Measurements from ENCODE around the gene UNC13C. TPM values are rescaled to one million over a fixed set of nuclear protein-coding genes. Genes with fewer than 3 reads are reported as not detected.

UNC13C gene
- total RNA-seq, 1 donor from 2014 or later: 3.7 TPM

DNA sequence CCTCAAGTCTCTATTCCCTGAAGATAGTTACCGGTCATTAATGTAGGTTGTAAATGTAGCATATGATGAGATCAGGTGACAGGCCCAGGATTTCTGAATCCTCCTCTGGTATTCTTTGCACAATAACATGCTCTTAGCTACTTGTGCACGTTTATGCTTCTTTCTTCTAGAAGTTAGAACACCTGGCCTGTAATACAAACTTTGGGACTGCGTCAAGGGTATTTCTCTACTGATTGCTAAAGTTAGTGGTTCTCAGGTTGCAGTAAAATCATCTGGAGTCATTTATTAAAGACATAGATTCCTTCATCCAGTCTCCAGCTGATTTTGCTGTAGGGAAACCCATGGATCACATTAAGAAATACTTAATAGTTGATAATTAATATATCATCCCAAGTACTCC is 48.0 kb downstream of the UNC13C start:
- H3K9me3 Mint-ChIP-seq: no peaks in the 10 kb centered on the region
- no peaks in the 10 kb centered on the region for H3K36me3 Mint-ChIP-seq
- no peak for DNase-seq (ENCODE audit: extremely low spot score, unreplicated experiment)
- H3K4me1 Mint-ChIP-seq (ENCODE audit: unreplicated experiment): no peaks in the 10 kb centered on the region
- no peaks in the 10 kb centered on the region for H3K27me3 Mint-ChIP-seq
- TF ChIP-seq, protein P1, sequence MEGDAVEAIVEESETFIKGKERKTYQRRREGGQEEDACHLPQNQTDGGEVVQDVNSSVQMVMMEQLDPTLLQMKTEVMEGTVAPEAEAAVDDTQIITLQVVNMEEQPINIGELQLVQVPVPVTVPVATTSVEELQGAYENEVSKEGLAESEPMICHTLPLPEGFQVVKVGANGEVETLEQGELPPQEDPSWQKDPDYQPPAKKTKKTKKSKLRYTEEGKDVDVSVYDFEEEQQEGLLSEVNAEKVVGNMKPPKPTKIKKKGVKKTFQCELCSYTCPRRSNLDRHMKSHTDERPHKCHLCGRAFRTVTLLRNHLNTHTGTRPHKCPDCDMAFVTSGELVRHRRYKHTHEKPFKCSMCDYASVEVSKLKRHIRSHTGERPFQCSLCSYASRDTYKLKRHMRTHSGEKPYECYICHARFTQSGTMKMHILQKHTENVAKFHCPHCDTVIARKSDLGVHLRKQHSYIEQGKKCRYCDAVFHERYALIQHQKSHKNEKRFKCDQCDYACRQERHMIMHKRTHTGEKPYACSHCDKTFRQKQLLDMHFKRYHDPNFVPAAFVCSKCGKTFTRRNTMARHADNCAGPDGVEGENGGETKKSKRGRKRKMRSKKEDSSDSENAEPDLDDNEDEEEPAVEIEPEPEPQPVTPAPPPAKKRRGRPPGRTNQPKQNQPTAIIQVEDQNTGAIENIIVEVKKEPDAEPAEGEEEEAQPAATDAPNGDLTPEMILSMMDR (conservative IDR thresholded peaks at IDR 0.05): no peak
- no peak overlapping the region for H3K27ac Mint-ChIP-seq
- no peak overlapping the region for H3K4me3 Mint-ChIP-seq

DNA sequence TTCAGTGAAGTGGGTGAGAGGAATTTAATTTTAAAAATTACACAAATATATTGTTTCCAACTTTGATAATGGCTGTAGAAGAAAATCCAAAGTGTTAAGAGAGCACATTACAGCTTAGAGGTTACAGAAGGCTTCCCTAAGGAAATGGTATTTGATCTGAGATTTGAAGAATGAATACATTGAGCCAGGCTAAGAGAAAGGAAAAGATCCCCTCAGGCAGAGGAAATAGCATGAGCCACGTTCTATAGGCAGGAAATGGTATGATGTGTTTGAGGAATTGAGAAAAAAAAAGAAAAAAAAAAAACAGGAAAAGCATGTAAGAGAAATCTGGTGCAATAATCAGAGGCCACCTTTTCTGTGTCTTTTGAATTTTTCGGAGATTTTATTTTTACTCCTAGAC is 48.6 kb downstream of the UNC13C start:
- no peak overlapping the region for H3K27ac Mint-ChIP-seq
- TF ChIP-seq, protein P1 (conservative IDR thresholded peaks at IDR 0.05): no peak
- no peaks in the 10 kb centered on the region for H3K4me1 Mint-ChIP-seq (ENCODE audit: unreplicated experiment)
- H3K9me3 Mint-ChIP-seq: peaks cover 2% of the 10 kb centered on the region
- no peak for DNase-seq (ENCODE audit: extremely low spot score, unreplicated experiment)
- no peaks in the 10 kb centered on the region for H3K27me3 Mint-ChIP-seq
- no peaks in the 10 kb centered on the region for H3K36me3 Mint-ChIP-seq
- H3K4me3 Mint-ChIP-seq: no peak overlapping the region

DNA sequence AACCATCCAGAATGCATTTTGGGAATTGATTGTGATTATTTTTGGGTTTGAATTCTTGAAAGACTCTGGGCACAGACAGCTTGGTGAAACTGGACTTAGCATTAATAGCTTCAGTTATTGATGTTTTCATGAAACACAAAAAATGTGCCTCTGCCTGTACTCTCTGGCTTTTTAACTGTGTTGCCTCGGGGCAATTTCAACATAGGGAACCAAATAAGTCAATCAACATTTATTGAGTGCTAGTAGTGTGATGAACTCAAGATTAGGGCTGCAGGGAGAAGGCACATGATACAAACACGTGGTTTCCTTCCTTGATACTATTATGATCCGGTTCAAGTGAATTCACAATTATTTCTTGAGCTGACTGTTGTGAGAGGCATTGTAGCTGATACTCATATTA is 50.8 kb downstream of the UNC13C start:
- Mint-ChIP-seq H3K4me3 (no peak overlapping the region), H3K4me1 (ENCODE audit: unreplicated experiment) (no peaks in the 10 kb centered on the region), H3K36me3 (no peaks in the 10 kb centered on the region), H3K9me3 (peaks cover 5% of the 10 kb centered on the region), H3K27me3 (no peaks in the 10 kb centered on the region), H3K27ac (no peak overlapping the region)
- TF ChIP-seq, protein P1 (conservative IDR thresholded peaks at IDR 0.05): no peak
- DNase-seq (ENCODE audit: extremely low spot score, unreplicated experiment): no peak

DNA sequence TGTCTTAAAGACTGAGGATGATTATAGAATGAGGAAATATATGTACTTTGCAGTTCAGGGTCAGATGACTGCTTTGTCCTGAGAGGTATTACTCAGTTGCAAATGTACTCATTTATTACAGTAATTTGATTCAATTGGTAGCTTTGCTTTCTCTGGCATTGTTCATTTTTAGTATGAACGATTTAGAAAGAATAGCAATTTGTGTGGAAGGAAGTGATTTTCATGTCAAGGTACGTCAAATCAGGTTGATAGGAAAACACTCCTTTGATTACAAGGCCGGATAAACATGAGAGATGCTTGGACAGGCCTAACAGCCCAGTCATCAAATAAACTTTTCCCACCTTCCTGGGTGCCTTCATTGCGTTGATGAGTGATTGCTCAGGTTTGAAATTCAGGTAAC is 53.8 kb downstream of the UNC13C start:
- Mint-ChIP-seq H3K9me3 (peaks cover 5% of the 10 kb centered on the region), H3K4me1 (ENCODE audit: unreplicated experiment) (no peaks in the 10 kb centered on the region), H3K36me3 (no peaks in the 10 kb centered on the region), H3K4me3 (no peak overlapping the region), H3K27ac (no peak overlapping the region), H3K27me3 (no peaks in the 10 kb centered on the region)
- no peak for DNase-seq (ENCODE audit: extremely low spot score, unreplicated experiment)
- TF ChIP-seq, protein P1 (conservative IDR thresholded peaks at IDR 0.05): no peak

- H3K9me3 Mint-ChIP-seq: peaks cover 5% of the 10 kb centered on the region
- H3K4me3 Mint-ChIP-seq: no peak overlapping the region
- H3K36me3 Mint-ChIP-seq: no peaks in the 10 kb centered on the region
- H3K27ac Mint-ChIP-seq: no peak overlapping the region
- H3K27me3 Mint-ChIP-seq: no peaks in the 10 kb centered on the region
- DNase-seq (ENCODE audit: extremely low spot score, unreplicated experiment): no peak
- H3K4me1 Mint-ChIP-seq (ENCODE audit: unreplicated experiment): no peaks in the 10 kb centered on the region
- TF ChIP-seq, protein P1 (conservative IDR thresholded peaks at IDR 0.05): no peak
Observed at GRCh38 chr15:54033356-54033860, 55.2 kb downstream of the UNC13C start.
